Measurements from ENCODE around the gene AACS. TPM values are rescaled to one million over a fixed set of nuclear protein-coding genes. Genes with fewer than 3 reads are reported as not detected.

Gene AACS
- total and polyA plus RNA-seq, 2 of the 13 experiments (the other 11 are each of a cell fraction or from before 2014, with no cell fraction given): 23.3 to 28.8 TPM

GRCh38 chr12:125110641-125111360, 45.6 kb downstream of the AACS start:
- POLR2A ChIA-PET: no interaction called here
- no peak for FAIRE-seq

More at GRCh38 chr12:125110641-125111360, 45.6 kb downstream of the AACS start:
- H3K79me2 ChIP-seq (ENCODE audit: insufficient read depth, low read length): no peaks in the 10 kb centered on the region
- CTCF ChIA-PET (ENCODE audit: low intra/inter-chr PET ratio, low total read pairs): no interaction called here
- in situ Hi-C loops (cut with HindIII; ENCODE audit: extremely low pct_ligation_motif_present, low pct_unique_long_range_greater_than_20kb): no loop called here
- no peak for TF ChIP-seq MAFK (conservative IDR thresholded peaks at IDR 0.05 in 1 of 2, IDR thresholded peaks at IDR 0.05 in 1 of 2; ENCODE audit: low read length in 2 of 2)
- no peak for TF ChIP-seq ZBTB42 (CRISPR knock-in tag; IDR thresholded peaks at IDR 0.05)
- no peak for TF ChIP-seq ZFP1 (CRISPR knock-in tag; IDR thresholded peaks at IDR 0.05)
- TF ChIP-seq ZNF136 (CRISPR knock-in tag; IDR thresholded peaks at IDR 0.05; ENCODE audit: low read depth): no peak
- TF ChIP-seq CREM (IDR thresholded peaks at IDR 0.05): no peak
- no peak for TF ChIP-seq CREM (CRISPR knock-in tag; IDR thresholded peaks at IDR 0.05)
- TF ChIP-seq ZNF724P (CRISPR knock-in tag; IDR thresholded peaks at IDR 0.05; ENCODE audit: borderline replicate concordance): no peak
- no peak for TF ChIP-seq HOXA3 (CRISPR knock-in tag; IDR thresholded peaks at IDR 0.05)
- TF ChIP-seq FUBP1 (CRISPR knock-in tag; IDR thresholded peaks at IDR 0.05; ENCODE audit: borderline replicate concordance): no peak
- no TSS peak for BruUV-seq (replicated peaks)
- WGBS (ENCODE audit: low lambda C conversion rate): 96% methylated on average over 14 of the region's 14 CpGs
- DNase-seq (ENCODE audit: low spot score) (no peak), ATAC-seq (no peak)
- intact Hi-C loops (cut with micrococcal nuclease; ENCODE audit: unreplicated experiment): no loop called here
- H3K4me3 ChIP-seq (replicated peaks in 1 of 3; ENCODE audit: insufficient read depth in 1 of 3, low read depth in 2 of 3, low read length in 3 of 3): no peak overlapping the region
- no peaks in the 10 kb centered on the region for H3K27me3 ChIP-seq (ENCODE audit: control insufficient read depth in 1 of 2, insufficient read depth in 2 of 2, low read length in 2 of 2)
- no peaks in the 10 kb centered on the region for H3K4me1 ChIP-seq (ENCODE audit: insufficient read depth, low read length)
- peaks cover 24 to 56% of the 10 kb centered on the region in 2 experiments; a peak in 4 of 5 replicates for H3K36me3 ChIP-seq (replicated peaks in 1 of 2; ENCODE audit: control insufficient read depth in 1 of 2, insufficient read depth in 2 of 2, low read length in 2 of 2)
- no peak overlapping the region for H3K27ac ChIP-seq (ENCODE audit: extremely low read length, insufficient read depth, low read length)
- H3K4me2 ChIP-seq (ENCODE audit: low read depth, low read length): no peak overlapping the region
- H4K20me1 ChIP-seq (ENCODE audit: insufficient read depth, low read length): no peaks in the 10 kb centered on the region
- H3K9me3 ChIP-seq (ENCODE audit: low read length): no peaks in the 10 kb centered on the region
- H3K9ac ChIP-seq (ENCODE audit: insufficient read depth, low read depth, low read length): no peak overlapping the region
- no peak overlapping the region for H2AFZ ChIP-seq (ENCODE audit: low read length)
